Gastroesophageal sphincter (tissue), 4 donors: ENCODE data around the gene RIC3. TPM values are rescaled to one million over a fixed set of nuclear protein-coding genes. Genes with fewer than 3 reads are reported as not detected.

Experiments
- ATAC-seq: fragments of 150-250 bp; one replicate; pipeline ENCODE4 v1.9.1; 2016; ENCODE audit warnings: mild to moderate bottlenecking, moderate library complexity
- H3K27ac ChIP-seq, 4 donors: fragments of 200-600 bp; sonication (generic) in 3 of 4; 1 replicate in 3 of 4; 2 replicates in 1 of 4; pipeline ENCODE4 v1.5.1; 2016 to 2019
- H3K27me3 ChIP-seq: fragments of 200-600 bp; sonication (generic); one replicate; pipeline ENCODE4 v1.5.1; 2019
- H3K36me3 ChIP-seq, 2 donors: fragments of 200-600 bp; sonication (generic); one replicate each; pipeline ENCODE4 v1.5.1; 2019; ENCODE audit warnings: control low read depth in 1 of 2
- H3K4me1 ChIP-seq, 3 donors: fragments of 200-600 bp; sonication (generic); 1 replicate in 2 of 3; 2 replicates in 1 of 3; pipeline ENCODE4 v1.5.1; 2016 to 2019; ENCODE audit warnings: control low read depth in 2 of 3
- H3K4me3 ChIP-seq, 2 donors: fragments of 200-600 bp; sonication (generic); one replicate each; pipeline ENCODE4 v1.5.1; 2019; ENCODE audit warnings: mild to moderate bottlenecking in 1 of 2, moderate library complexity in 1 of 2
- H3K9me3 ChIP-seq, 3 donors: fragments of 200-600 bp; sonication (generic); one replicate each; pipeline ENCODE4 v1.5.1; 2017 to 2019; ENCODE audit warnings: control low read depth in 2 of 3
- CTCF ChIP-seq, 4 experiments: fragments of 200-600 bp in 2 of 4; fragments of 450-650 bp in 2 of 4; sonication (generic) in 1 of 4; IDR thresholded peaks; one replicate each; pipeline ENCODE4 v1.5.1; 2017 to 2019; ENCODE audit warnings: antibody characterized with exemption in 4 of 4, mild to moderate bottlenecking in 2 of 4, moderate library complexity in 2 of 4
- EP300 ChIP-seq: sonication (generic); formaldehyde crosslinking; IDR thresholded peaks from one replicate; pipeline ENCODE4 v1.6.1; 2017; ENCODE audit warnings: antibody characterized with exemption, mild to moderate bottlenecking
- POLR2A ChIP-seq, 2 donors: fragments of 450-650 bp; IDR thresholded peaks; one replicate each; pipeline ENCODE4 v1.6.1; 2017; ENCODE audit warnings: antibody characterized with exemption in 2 of 2, mild to moderate bottlenecking in 2 of 2, moderate library complexity in 1 of 2
- POLR2AphosphoS5 ChIP-seq: sonication (generic); formaldehyde crosslinking; IDR thresholded peaks from one replicate; pipeline ENCODE4 v1.6.1; 2017; ENCODE audit warnings: antibody characterized with exemption
- WGBS, 2 donors: methylation state at CpG; one replicate each; pipeline ENCODE4 v1.1.5; 2018; ENCODE audit warnings: low coverage in 1 of 2; 5-methylcytosine and 5-hydroxymethylcytosine counted together
- total RNA-seq, 4 donors: library from RNA; depleted of rRNA; stranded (reverse); fragments of >200 nt; gene quantifications; one replicate each; pipeline ENCODE4 v1.1.0, GENCODE V29; 2016

Gene RIC3
- total RNA-seq, 4 donors from 2014 or later, result 13.6 to 33.2 (median 20.9) TPM

GRCh38 chr11:8079111-8079675, 89.6 kb downstream of the RIC3 start:
- no peak overlapping the region for H3K27ac ChIP-seq
- WGBS, 2 donors, result no CpG with 5 or more reads among the region's 4 CpGs
- no peak overlapping the region for H3K4me3 ChIP-seq
- H3K9me3 ChIP-seq, result no peaks in the 10 kb centered on the region
- peaks cover 0 to 40% (median 24%) of the 10 kb centered on the region in 3 donors for H3K4me1 ChIP-seq
- H3K36me3 ChIP-seq, result no peaks in the 10 kb centered on the region
- no peak for ATAC-seq
- no peaks in the 10 kb centered on the region for H3K27me3 ChIP-seq
- TF ChIP-seq POLR2A (IDR thresholded peaks at IDR 0.05) (no peak), CTCF (IDR thresholded peaks at IDR 0.05) (no peak), POLR2AphosphoS5 (no peak), EP300 (no peak)

- Histone ChIP-seq H3K27ac (no peak overlapping the region), H3K4me3 (no peak overlapping the region), H3K4me1 (peaks cover 0 to 8% (median 0%) of the 10 kb centered on the region in 3 donors), H3K36me3 (no peaks in the 10 kb centered on the region), H3K9me3 (no peaks in the 10 kb centered on the region), H3K27me3 (no peaks in the 10 kb centered on the region)
- 50 to 63% methylated on average over 2 of the region's 2 CpGs for WGBS, 2 donors
- TF ChIP-seq POLR2AphosphoS5, result no peak
- no peak for TF ChIP-seq CTCF (IDR thresholded peaks at IDR 0.05)
- TF ChIP-seq POLR2A (IDR thresholded peaks at IDR 0.05), result no peak
- TF ChIP-seq EP300, result no peak
- ATAC-seq, result no peak
These were observed 93.6 kb downstream of the RIC3 start for GRCh38 chr11:8075119-8075726.

- H3K27ac ChIP-seq, result no peak overlapping the region
- no peaks in the 10 kb centered on the region for H3K36me3 ChIP-seq
- H3K4me3 ChIP-seq, result no peak overlapping the region
- H3K27me3 ChIP-seq, result no peaks in the 10 kb centered on the region
- no peak for ATAC-seq
- peaks cover 0 to 33% (median 18%) of the 10 kb centered on the region in 3 donors for H3K4me1 ChIP-seq
- WGBS, 2 donors, result 73 to 76% methylated on average over 2 to 9 of the region's 18 CpGs
- TF ChIP-seq POLR2AphosphoS5, result no peak
- no peak for TF ChIP-seq EP300
- no peak for TF ChIP-seq POLR2A (IDR thresholded peaks at IDR 0.05)
- no peak for TF ChIP-seq CTCF (IDR thresholded peaks at IDR 0.05)
- no peaks in the 10 kb centered on the region for H3K9me3 ChIP-seq
These were observed 96.9 kb downstream of the RIC3 start for GRCh38 chr11:8071616-8072581.

- no peak for ATAC-seq
- peaks cover 0 to 40% (median 18%) of the 10 kb centered on the region in 3 donors for H3K4me1 ChIP-seq
- WGBS, 2 donors, result 18 to 37% methylated on average over 2 to 3 of the region's 3 CpGs
These were observed 98.3 kb downstream of the RIC3 start for GRCh38 chr11:8070417-8071115.

More at GRCh38 chr11:8070417-8071115, 98.3 kb downstream of the RIC3 start:
- Histone ChIP-seq H3K4me3 (no peak overlapping the region), H3K9me3 (no peaks in the 10 kb centered on the region), H3K27ac (no peak overlapping the region), H3K36me3 (no peaks in the 10 kb centered on the region), H3K27me3 (no peaks in the 10 kb centered on the region)
- no peak for TF ChIP-seq POLR2AphosphoS5
- no peak for TF ChIP-seq POLR2A (IDR thresholded peaks at IDR 0.05)
- TF ChIP-seq CTCF (IDR thresholded peaks at IDR 0.05), result peak in 3 of 4 experiments; percentile 22 to 45 (median 37)
